Fibroblast of skin of left quadriceps (primary cell): ENCODE results near the gene DGKB.

Experiments used
- DNase-seq, 2 experiments: peaks; one replicate each; pipeline ENCODE4 v3.0.0-alpha.2; 2013; ENCODE audit warnings: low read depth in 2 of 2

The DGKB gene

GRCh38 chr7:14688208-14688607 is 214.3 kb downstream of the DGKB start:
- no peak for DNase-seq

- no peak for DNase-seq
These were observed 214.8 kb downstream of the DGKB start for GRCh38 chr7:14687777-14688176.

- no peak for DNase-seq
These were observed 215.3 kb downstream of the DGKB start for GRCh38 chr7:14687241-14687640.

GRCh38 chr7:14685167-14685566 is 217.4 kb downstream of the DGKB start:
- DNase-seq = no peak

- DNase-seq = no peak
These were observed 219.6 kb downstream of the DGKB start for GRCh38 chr7:14682910-14683465.

- DNase-seq = no peak
These were observed 225.7 kb downstream of the DGKB start for GRCh38 chr7:14676896-14677295.

- no peak for DNase-seq
These were observed 229.3 kb downstream of the DGKB start for GRCh38 chr7:14673202-14673601.

- no peak for DNase-seq
These were observed 235.6 kb downstream of the DGKB start for GRCh38 chr7:14666913-14667312.

- DNase-seq = no peak
These were observed 236.2 kb downstream of the DGKB start for GRCh38 chr7:14666304-14666703.

- no peak for DNase-seq
These were observed 262.8 kb downstream of the DGKB start for GRCh38 chr7:14639801-14640200.

GRCh38 chr7:14639329-14639728 is 263.2 kb downstream of the DGKB start:
- no peak for DNase-seq

- DNase-seq = no peak
These were observed 264.6 kb downstream of the DGKB start for GRCh38 chr7:14637968-14638367.

GRCh38 chr7:14635955-14636354 is 266.6 kb downstream of the DGKB start:
- no peak for DNase-seq

GRCh38 chr7:14630048-14630447 is 272.5 kb downstream of the DGKB start:
- DNase-seq = no peak

GRCh38 chr7:14628516-14628915 is 274.0 kb downstream of the DGKB start:
- DNase-seq = no peak

- no peak for DNase-seq
These were observed 276.5 kb downstream of the DGKB start for GRCh38 chr7:14626076-14626475.

GRCh38 chr7:14622559-14622958 is 280.0 kb downstream of the DGKB start:
- DNase-seq = no peak

- DNase-seq = no peak
These were observed 296.4 kb downstream of the DGKB start for GRCh38 chr7:14606101-14606500.

- no peak for DNase-seq
These were observed 297.9 kb downstream of the DGKB start for GRCh38 chr7:14604606-14605005.

GRCh38 chr7:14602851-14603250 is 299.7 kb downstream of the DGKB start:
- no peak for DNase-seq

GRCh38 chr7:14600766-14601367 is 301.7 kb downstream of the DGKB start:
- DNase-seq = no peak

- peak; percentile 33 to 34 for DNase-seq
These were observed 303.6 kb downstream of the DGKB start for GRCh38 chr7:14598978-14599377.

GRCh38 chr7:14596421-14596820 is 306.1 kb downstream of the DGKB start:
- DNase-seq = peak; percentile 29 to 35

GRCh38 chr7:14590206-14590605 is 312.3 kb downstream of the DGKB start:
- DNase-seq = no peak
